CD14-positive monocyte (primary cell): Measurements from ENCODE around the gene STKLD1. TPM values are rescaled to one million over a fixed set of nuclear protein-coding genes. Genes with fewer than 3 reads are reported as not detected.

Experiments used
- DNase-seq, 3 donors: peaks; one replicate each; pipeline ENCODE4 v3.0.0-alpha.2; 2011 to 2022
- H2AFZ ChIP-seq: 2 replicates; pipeline ENCODE4 v1.6.0; 2012; ENCODE audit warnings: mild to moderate bottlenecking, low read depth, low read length, inconsistent platforms; ENCODE audit not compliant: insufficient read depth, poor library complexity, severe bottlenecking
- H3K27ac ChIP-seq, 2 donors: 1 replicate in 1 of 2; 2 replicates in 1 of 2; pipeline ENCODE4 v1.5.1; 2012 to 2013; ENCODE audit warnings: low read length in 2 of 2, control low read depth in 1 of 2, inconsistent platforms in 1 of 2, low read depth in 1 of 2, mild to moderate bottlenecking in 1 of 2
- H3K27me3 ChIP-seq, 2 donors: one replicate each; pipeline versions ENCODE4 v1.6.0 to v1.6.1; 2011 to 2013; ENCODE audit warnings: low read length in 2 of 2; ENCODE audit not compliant: control insufficient read depth in 2 of 2, insufficient read depth in 2 of 2
- H3K36me3 ChIP-seq, 2 donors: replicated peaks in 1 of 2; 1 replicate in 1 of 2; 2 replicates in 1 of 2; pipeline versions ENCODE4 v1.5.1 to v1.6.1; 2012 to 2013; ENCODE audit warnings: low read length in 2 of 2, control low read depth in 1 of 2, inconsistent platforms in 1 of 2, mild to moderate bottlenecking in 1 of 2; ENCODE audit not compliant: insufficient read depth in 2 of 2, control insufficient read depth in 1 of 2
- H3K4me1 ChIP-seq, 2 donors: 1 replicate in 1 of 2; 2 replicates in 1 of 2; pipeline versions ENCODE4 v1.5.1 to v1.6.1; 2012 to 2013; ENCODE audit warnings: low read length in 2 of 2, control low read depth in 1 of 2, inconsistent platforms in 1 of 2, mild to moderate bottlenecking in 1 of 2, moderate library complexity in 1 of 2; ENCODE audit not compliant: insufficient read depth in 2 of 2, control insufficient read depth in 1 of 2
- H3K4me2 ChIP-seq: replicated peaks from 2 replicates; pipeline ENCODE3; 2012; ENCODE audit warnings: low read length, moderate library complexity, mild to moderate bottlenecking; ENCODE audit not compliant: poor library complexity, severe bottlenecking; ENCODE audit errors: extremely low read depth
- H3K4me3 ChIP-seq, 3 experiments: fragments of 200-600 bp in 1 of 3; sonication (generic) in 1 of 3; replicated peaks in 1 of 3; 1 replicate in 2 of 3; 2 replicates in 1 of 3; pipeline ENCODE4 v1.5.1; 2011 to 2013; ENCODE audit warnings: low read length in 3 of 3, mild to moderate bottlenecking in 3 of 3, control low read depth in 2 of 3, low read depth in 2 of 3, inconsistent platforms in 1 of 3, moderate library complexity in 1 of 3
- H3K79me2 ChIP-seq: 2 replicates; pipeline ENCODE4 v1.6.0; 2012; ENCODE audit warnings: mild to moderate bottlenecking, control low read depth, inconsistent platforms, low read length, moderate library complexity; ENCODE audit not compliant: insufficient read depth
- H3K9ac ChIP-seq: 2 replicates; pipeline ENCODE4 v1.6.0; 2017; ENCODE audit warnings: low read length, mild to moderate bottlenecking; ENCODE audit not compliant: insufficient read depth, poor library complexity, severe bottlenecking
- H3K9me3 ChIP-seq, 2 donors: replicated peaks in 1 of 2; 1 replicate in 1 of 2; 2 replicates in 1 of 2; pipeline versions ENCODE4 v1.5.1 to v1.6.1; 2012 to 2013; ENCODE audit warnings: low read length in 2 of 2, control low read depth in 1 of 2; ENCODE audit not compliant: control insufficient read depth in 1 of 2, insufficient read depth in 1 of 2
- H4K20me1 ChIP-seq: 2 replicates; pipeline ENCODE4 v1.6.0; 2012; ENCODE audit warnings: mild to moderate bottlenecking, low read length, control low read depth, moderate library complexity; ENCODE audit not compliant: insufficient read depth
- H3K27ac Mint-ChIP-seq, 7 donors: one replicate each; pipeline ENCODE4 v1.8.0; 2020; ENCODE audit warnings: mild to moderate bottlenecking in 7 of 7, mixed read lengths in 7 of 7, moderate library complexity in 6 of 7, inconsistent platforms in 2 of 7
- H3K27me3 Mint-ChIP-seq, 3 donors: one replicate each; pipeline ENCODE4 v1.8.0; 2021 to 2022; ENCODE audit warnings: low read depth in 3 of 3, mild to moderate bottlenecking in 3 of 3, mixed read lengths in 3 of 3, moderate library complexity in 3 of 3, inconsistent platforms in 1 of 3
- H3K36me3 Mint-ChIP-seq, 2 donors: one replicate each; pipeline ENCODE4 v1.8.0; 2020; ENCODE audit warnings: mixed read lengths in 2 of 2, inconsistent platforms in 1 of 2, mild to moderate bottlenecking in 1 of 2
- H3K4me1 Mint-ChIP-seq: one replicate; pipeline ENCODE4 v1.8.0; 2020; ENCODE audit warnings: mild to moderate bottlenecking, mixed read lengths
- H3K4me3 Mint-ChIP-seq, 2 donors: one replicate each; pipeline ENCODE4 v1.8.0; 2020; ENCODE audit warnings: mild to moderate bottlenecking in 2 of 2, mixed read lengths in 2 of 2, moderate library complexity in 1 of 2
- H3K9me3 Mint-ChIP-seq, 7 donors: one replicate each; pipeline ENCODE4 v1.8.0; 2020 to 2022; ENCODE audit warnings: mixed read lengths in 7 of 7, mild to moderate bottlenecking in 6 of 7, moderate library complexity in 6 of 7, inconsistent platforms in 2 of 7
- CTCF ChIP-seq: fragments of 200-600 bp; IDR thresholded peaks from one replicate; pipeline ENCODE4 v1.8.0; 2022; ENCODE audit warnings: antibody characterized with exemption, mild to moderate bottlenecking
- WGBS: methylation state at CpG from one replicate; pipeline ENCODE4 v1.1.5; 2013; ENCODE audit warnings: missing lambda C conversion rate; ENCODE audit not compliant: insufficient coverage; 5-methylcytosine and 5-hydroxymethylcytosine counted together
- intact Hi-C, 2 donors: fragments of 100-400 bp; cut with micrococcal nuclease; formaldehyde crosslinking; loops; one replicate each; pipeline versions ENCODE4 v1.15.0 to v1.15.1; 2023
- polyA plus RNA-seq, 3 donors: library from polyadenylated mRNA; depleted of rRNA in 1 of 3; unstranded in 2 of 3; stranded (reverse) in 1 of 3; fragments of 300-500 nt in 2 of 3; fragments of >200 nt in 1 of 3; fragmentation: Illumina TruSeq in 2 of 3; gene quantifications; 1 replicate in 2 of 3; 2 replicates in 1 of 3; pipeline ENCODE4 v1.2.3, GENCODE V29; 2012 to 2021

STKLD1 gene
- polyA plus RNA-seq, 3 donors: 0.27 TPM; not detected in 2

- Mint-ChIP-seq H3K36me3 (no peaks in the 10 kb centered on the region), H3K9me3 (peaks cover 0 to 3% (median 0%) of the 10 kb centered on the region in 7 donors), H3K4me3 (no peak overlapping the region), H3K4me1 (no peaks in the 10 kb centered on the region), H3K27ac (no peak overlapping the region), H3K27me3 (peaks cover 0 to 20% (median 10%) of the 10 kb centered on the region in 3 donors)
- no peaks in the 10 kb centered on the region for H3K36me3 ChIP-seq
- DNase-seq: no peak
- no peaks in the 10 kb centered on the region for H4K20me1 ChIP-seq
- H3K4me2 ChIP-seq: no peak overlapping the region
- H3K27me3 ChIP-seq: no peaks in the 10 kb centered on the region
- H3K79me2 ChIP-seq: no peaks in the 10 kb centered on the region
- no peaks in the 10 kb centered on the region for H3K9me3 ChIP-seq
- no peak overlapping the region for H3K4me3 ChIP-seq
- no peak overlapping the region for H3K27ac ChIP-seq
- TF ChIP-seq CTCF: no peak
- no peak overlapping the region for H2AFZ ChIP-seq
- no peaks in the 10 kb centered on the region for H3K4me1 ChIP-seq
- intact Hi-C loops: no loop called here
- H3K9ac ChIP-seq: no peak overlapping the region
- 54% methylated on average over 13 of the region's 14 CpGs for WGBS
These were observed 20.8 kb downstream of the STKLD1 start for GRCh38 chr9:133396952-133397351.

GRCh38 chr9:133397370-133397769 is 21.2 kb downstream of the STKLD1 start:
- no peak overlapping the region for H3K27ac ChIP-seq
- no peak overlapping the region for H3K4me2 ChIP-seq
- no peaks in the 10 kb centered on the region for H3K4me1 Mint-ChIP-seq
- no peaks in the 10 kb centered on the region for H3K36me3 ChIP-seq
- TF ChIP-seq CTCF: no peak
- no peaks in the 10 kb centered on the region for H3K79me2 ChIP-seq
- intact Hi-C loops: no loop called here
- no peak overlapping the region for H3K27ac Mint-ChIP-seq
- no peak overlapping the region for H2AFZ ChIP-seq
- H3K9me3 ChIP-seq: no peaks in the 10 kb centered on the region
- 83% methylated on average over 5 of the region's 6 CpGs for WGBS
- no peak overlapping the region for H3K9ac ChIP-seq
- H3K27me3 ChIP-seq: no peaks in the 10 kb centered on the region
- no peaks in the 10 kb centered on the region for H4K20me1 ChIP-seq
- H3K36me3 Mint-ChIP-seq: no peaks in the 10 kb centered on the region
- H3K4me1 ChIP-seq: no peaks in the 10 kb centered on the region
- no peak overlapping the region for H3K4me3 Mint-ChIP-seq
- peaks cover 0 to 18% (median 10%) of the 10 kb centered on the region in 3 donors for H3K27me3 Mint-ChIP-seq
- H3K4me3 ChIP-seq: no peak overlapping the region
- DNase-seq: no peak
- H3K9me3 Mint-ChIP-seq: no peaks in the 10 kb centered on the region
